HEK293 (cell line): Measurements from ENCODE around the gene DLG1.

Source experiments
- CTCF ChIP-seq: fragments of 450-650 bp; formaldehyde crosslinking; IDR thresholded peaks from 2 replicates; pipeline ENCODE4 v1.5.1; 2016; ENCODE audit warnings: missing biosample characterization, missing genetic modification characterization
- HOXA7 ChIP-seq: sonication (generic); formaldehyde crosslinking; IDR thresholded peaks from 2 replicates; pipeline ENCODE4 v1.8.1; 2022; ENCODE audit warnings: missing genetic modification reagents, borderline replicate concordance
- PATZ1 ChIP-seq: fragments of 450-650 bp; formaldehyde crosslinking; IDR thresholded peaks from 2 replicates; pipeline ENCODE4 v1.5.1; 2016; ENCODE audit warnings: missing biosample characterization, missing genetic modification characterization
- REST ChIP-seq: fragments of 450-650 bp; formaldehyde crosslinking; IDR thresholded peaks from 2 replicates; pipeline ENCODE4 v1.5.1; 2016; ENCODE audit warnings: missing biosample characterization, missing genetic modification characterization
- SALL2 ChIP-seq: fragments of 450-650 bp; formaldehyde crosslinking; IDR thresholded peaks from 2 replicates; pipeline ENCODE4 v1.5.0; 2017; ENCODE audit warnings: missing biosample characterization, mild to moderate bottlenecking, missing genetic modification characterization, borderline replicate concordance
- ZNF19 ChIP-seq: fragments of 450-650 bp; formaldehyde crosslinking; IDR thresholded peaks from 2 replicates; pipeline ENCODE4; 2016; ENCODE audit warnings: missing biosample characterization, missing genetic modification characterization, low read depth

- TF ChIP-seq PATZ1 (tag by site-specific recombination) (no peak), ZNF19 (tag by site-specific recombination) (no peak), CTCF (tag by site-specific recombination) (no peak), REST (tag by site-specific recombination) (no peak), HOXA7 (CRISPR knock-in tag) (no peak), SALL2 (tag by site-specific recombination) (no peak)
These were observed 222.0 kb downstream of the DLG1 start for GRCh38 chr3:197076415-197076814.
